ENCODE data around the gene RNF220.

DNA sequence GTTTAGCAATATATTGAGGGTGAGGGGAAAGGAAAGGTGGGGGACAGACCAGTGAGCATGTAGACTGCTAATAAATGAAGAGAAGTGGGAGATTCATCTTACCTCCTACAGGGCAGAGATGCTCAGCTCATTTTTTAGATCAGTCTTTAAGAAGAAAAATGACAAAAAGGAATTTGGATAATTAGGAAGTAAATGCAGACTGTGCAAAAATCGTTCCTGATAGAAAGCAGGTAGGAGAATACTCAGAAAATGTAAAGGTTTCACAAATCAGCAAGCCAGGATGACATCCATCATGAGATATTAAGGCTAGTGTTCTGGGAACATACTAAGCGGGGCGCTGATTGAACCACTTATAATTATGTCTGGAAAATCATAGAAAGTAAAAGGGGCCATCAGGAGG lies 106.3 kb downstream of the RNF220 start:
- TF ChIP-seq CAMTA2 (CRISPR knock-in tag; conservative IDR thresholded peaks at IDR 0.05) (no peak), XRCC4 (IDR thresholded peaks at IDR 0.05; ENCODE audit: extremely low read depth, insufficient read depth, insufficient read length) (no peak), ELF1 (tag; IDR thresholded peaks at IDR 0.05) (no peak), CREB1 (IDR thresholded peaks at IDR 0.05) (no peak), CREB1 (CRISPR knock-in tag; IDR thresholded peaks at IDR 0.05) (no peak), POLR2AphosphoS5 (IDR thresholded peaks at IDR 0.05; ENCODE audit: control insufficient read depth, insufficient read depth, low read depth, low read length) (no peak), ZNF174 (CRISPR knock-in tag; IDR thresholded peaks at IDR 0.05) (no peak), SMARCC2 (IDR thresholded peaks at IDR 0.05; ENCODE audit: low read depth) (no peak)
- TF ChIP-seq, protein P1, sequence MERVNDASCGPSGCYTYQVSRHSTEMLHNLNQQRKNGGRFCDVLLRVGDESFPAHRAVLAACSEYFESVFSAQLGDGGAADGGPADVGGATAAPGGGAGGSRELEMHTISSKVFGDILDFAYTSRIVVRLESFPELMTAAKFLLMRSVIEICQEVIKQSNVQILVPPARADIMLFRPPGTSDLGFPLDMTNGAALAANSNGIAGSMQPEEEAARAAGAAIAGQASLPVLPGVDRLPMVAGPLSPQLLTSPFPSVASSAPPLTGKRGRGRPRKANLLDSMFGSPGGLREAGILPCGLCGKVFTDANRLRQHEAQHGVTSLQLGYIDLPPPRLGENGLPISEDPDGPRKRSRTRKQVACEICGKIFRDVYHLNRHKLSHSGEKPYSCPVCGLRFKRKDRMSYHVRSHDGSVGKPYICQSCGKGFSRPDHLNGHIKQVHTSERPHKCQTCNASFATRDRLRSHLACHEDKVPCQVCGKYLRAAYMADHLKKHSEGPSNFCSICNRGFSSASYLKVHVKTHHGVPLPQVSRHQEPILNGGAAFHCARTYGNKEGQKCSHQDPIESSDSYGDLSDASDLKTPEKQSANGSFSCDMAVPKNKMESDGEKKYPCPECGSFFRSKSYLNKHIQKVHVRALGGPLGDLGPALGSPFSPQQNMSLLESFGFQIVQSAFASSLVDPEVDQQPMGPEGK (CRISPR knock-in tag; IDR thresholded peaks at IDR 0.05; ENCODE audit: borderline replicate concordance) = no peak
- TF ChIP-seq, protein P2, sequence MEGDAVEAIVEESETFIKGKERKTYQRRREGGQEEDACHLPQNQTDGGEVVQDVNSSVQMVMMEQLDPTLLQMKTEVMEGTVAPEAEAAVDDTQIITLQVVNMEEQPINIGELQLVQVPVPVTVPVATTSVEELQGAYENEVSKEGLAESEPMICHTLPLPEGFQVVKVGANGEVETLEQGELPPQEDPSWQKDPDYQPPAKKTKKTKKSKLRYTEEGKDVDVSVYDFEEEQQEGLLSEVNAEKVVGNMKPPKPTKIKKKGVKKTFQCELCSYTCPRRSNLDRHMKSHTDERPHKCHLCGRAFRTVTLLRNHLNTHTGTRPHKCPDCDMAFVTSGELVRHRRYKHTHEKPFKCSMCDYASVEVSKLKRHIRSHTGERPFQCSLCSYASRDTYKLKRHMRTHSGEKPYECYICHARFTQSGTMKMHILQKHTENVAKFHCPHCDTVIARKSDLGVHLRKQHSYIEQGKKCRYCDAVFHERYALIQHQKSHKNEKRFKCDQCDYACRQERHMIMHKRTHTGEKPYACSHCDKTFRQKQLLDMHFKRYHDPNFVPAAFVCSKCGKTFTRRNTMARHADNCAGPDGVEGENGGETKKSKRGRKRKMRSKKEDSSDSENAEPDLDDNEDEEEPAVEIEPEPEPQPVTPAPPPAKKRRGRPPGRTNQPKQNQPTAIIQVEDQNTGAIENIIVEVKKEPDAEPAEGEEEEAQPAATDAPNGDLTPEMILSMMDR (IDR thresholded peaks at IDR 0.05 in 2 of 3, conservative IDR thresholded peaks at IDR 0.05 in 1 of 3; ENCODE audit: insufficient read depth in 2 of 3, low read depth in 1 of 3, low read length in 3 of 3) = no peak
- TF ChIP-seq, protein P3, sequence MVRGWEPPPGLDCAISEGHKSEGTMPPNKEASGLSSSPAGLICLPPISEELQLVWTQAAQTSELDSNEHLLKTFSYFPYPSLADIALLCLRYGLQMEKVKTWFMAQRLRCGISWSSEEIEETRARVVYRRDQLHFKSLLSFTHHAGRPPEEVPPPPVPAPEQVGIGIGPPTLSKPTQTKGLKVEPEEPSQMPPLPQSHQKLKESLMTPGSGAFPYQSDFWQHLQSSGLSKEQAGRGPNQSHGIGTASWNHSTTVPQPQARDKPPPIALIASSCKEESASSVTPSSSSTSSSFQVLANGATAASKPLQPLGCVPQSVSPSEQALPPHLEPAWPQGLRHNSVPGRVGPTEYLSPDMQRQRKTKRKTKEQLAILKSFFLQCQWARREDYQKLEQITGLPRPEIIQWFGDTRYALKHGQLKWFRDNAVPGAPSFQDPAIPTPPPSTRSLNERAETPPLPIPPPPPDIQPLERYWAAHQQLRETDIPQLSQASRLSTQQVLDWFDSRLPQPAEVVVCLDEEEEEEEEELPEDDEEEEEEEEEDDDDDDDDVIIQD (CRISPR knock-in tag; IDR thresholded peaks at IDR 0.05) = no peak

Measured in K562 (cell line).